Stimulated activated CD4-positive, alpha-beta T cell treated with anti-CD3 and anti-CD28 coated beads, Interleukin-1b, Interleukin-23, amount 100 ng/mL, for 4 hours (primary cell): ENCODE data around the gene THSD4.

Source experiments
- DNase-seq, 2 donors: peaks; one replicate each; pipeline ENCODE4 v3.0.0-alpha.2; 2020; ENCODE audit warnings: low read depth in 2 of 2

Gene THSD4

DNA sequence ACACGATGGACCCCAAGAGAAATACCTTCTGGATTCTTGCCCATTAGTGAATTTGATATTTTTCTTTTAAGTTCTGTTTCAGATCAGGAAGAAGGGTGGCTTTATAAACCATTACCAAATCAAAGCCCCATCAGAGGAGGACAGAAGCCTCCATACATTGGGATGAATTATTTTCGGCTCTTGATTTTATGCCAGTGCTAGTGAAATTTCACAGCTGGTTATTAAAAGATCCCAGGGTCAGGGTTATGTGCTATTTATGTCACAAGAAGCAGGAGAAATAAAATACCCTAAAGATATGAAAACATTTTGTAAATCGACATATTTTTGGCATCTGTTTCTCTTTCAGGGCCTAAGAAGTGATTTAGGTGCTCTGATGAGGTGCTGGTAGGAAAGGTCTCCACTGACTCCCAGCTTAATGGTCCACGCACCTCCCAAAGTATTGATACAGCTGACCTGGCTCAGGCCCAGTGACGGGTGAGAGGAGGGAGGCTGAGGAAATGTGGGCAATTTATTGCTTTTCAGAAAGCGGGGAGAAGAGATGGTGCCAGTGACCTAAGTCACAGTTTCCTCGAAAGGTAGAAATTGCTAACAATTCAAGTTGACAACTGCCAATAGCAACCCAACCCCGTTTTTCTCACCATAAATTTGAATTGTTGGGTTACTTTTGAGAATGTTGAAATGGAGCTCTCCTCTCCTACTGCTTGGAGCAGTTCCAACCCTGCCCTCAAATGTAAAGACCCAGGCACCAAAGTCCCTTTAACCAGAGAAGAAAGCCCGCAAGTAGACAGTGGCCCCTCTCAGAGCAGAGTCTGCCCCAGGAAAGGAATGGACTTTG lies 379.5 kb downstream of the THSD4 start:
- DNase-seq, result no peak

GRCh38 chr15:71495398-71495780 lies 380.1 kb downstream of the THSD4 start:
- DNase-seq, result no peak

- no peak for DNase-seq
Measured at GRCh38 chr15:71496336-71496955, 381.2 kb downstream of the THSD4 start.

- DNase-seq, result no peak
Measured at GRCh38 chr15:71501344-71502076, 386.2 kb downstream of the THSD4 start.

DNA sequence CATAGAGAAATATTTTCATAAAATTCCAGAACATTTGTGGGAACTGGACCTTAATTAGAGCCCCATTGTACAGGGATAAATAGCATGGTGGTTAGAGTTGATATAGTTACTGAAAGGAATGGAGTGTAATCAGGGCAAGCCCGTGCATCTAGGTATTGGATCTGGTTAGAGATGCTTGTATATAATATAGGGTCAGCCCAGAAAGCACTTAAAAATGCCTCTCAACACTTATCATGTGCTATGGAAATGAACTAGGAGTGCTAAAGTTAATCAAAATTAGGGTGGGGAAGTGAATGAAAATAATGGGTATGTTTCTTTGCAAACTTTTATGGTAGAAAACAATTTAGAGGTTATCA lies 386.8 kb downstream of the THSD4 start:
- no peak for DNase-seq

DNA sequence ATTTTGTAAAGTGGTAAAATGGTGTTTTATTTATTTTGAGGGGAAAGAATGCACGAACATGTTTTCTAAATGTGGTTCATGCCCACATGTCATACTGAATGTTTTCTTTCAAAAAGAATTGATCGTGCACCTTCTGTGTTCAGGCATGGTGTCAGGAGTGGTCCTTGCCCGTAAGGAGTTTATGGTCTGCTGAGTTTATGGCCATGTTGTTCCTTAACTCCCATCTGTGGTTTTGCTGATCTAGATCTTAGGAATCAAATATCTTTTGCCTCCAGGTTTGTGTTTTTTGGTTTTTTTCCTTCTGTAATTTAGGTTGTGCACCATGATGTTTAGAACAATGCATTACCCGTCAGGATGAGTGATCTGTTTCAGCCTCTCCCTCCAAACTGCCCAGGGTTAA lies 390.7 kb downstream of the THSD4 start:
- DNase-seq, result no peak

DNA sequence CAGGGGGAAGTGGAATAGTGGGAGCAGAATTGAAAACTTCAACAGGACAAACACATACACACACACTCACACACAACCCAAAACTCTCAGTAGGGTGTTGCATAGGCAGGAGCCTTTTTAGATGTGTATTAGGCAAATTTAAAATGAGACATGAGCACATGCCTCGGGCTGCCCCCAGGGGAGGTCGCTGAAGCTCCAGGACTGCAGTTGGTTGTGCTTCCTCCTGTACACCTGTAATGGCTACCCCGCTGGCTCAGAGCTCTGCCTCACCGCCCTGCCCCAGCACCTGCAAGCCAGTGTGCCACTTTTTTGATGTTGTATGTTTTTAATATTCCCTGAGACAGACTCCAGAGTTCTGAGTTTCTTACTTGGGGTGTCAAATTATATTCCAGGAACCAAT lies 391.7 kb downstream of the THSD4 start:
- DNase-seq, result no peak

GRCh38 chr15:71508081-71508682 lies 392.9 kb downstream of the THSD4 start:
- DNase-seq, result no peak

DNA sequence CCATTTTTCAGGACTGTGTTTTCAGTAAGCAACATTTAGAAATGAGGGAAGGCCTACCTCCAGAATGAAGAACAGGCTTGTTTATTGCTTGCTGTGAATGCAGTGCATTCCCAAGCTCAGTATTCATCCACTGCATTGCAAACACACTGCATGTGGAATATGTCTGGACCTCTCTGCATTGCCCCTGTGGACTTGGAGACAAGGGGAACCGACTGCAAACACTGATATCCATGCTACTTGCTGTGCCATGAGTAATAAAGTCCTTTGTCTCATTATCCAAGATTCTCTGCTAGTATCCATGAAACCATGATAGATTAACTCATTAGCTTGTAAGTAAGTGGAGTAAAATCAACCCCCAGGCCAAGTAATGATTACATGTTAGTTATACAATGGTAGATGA lies 393.9 kb downstream of the THSD4 start:
- DNase-seq, result no peak

GRCh38 chr15:71510763-71511162 lies 395.5 kb downstream of the THSD4 start:
- DNase-seq, result no peak

- no peak for DNase-seq
Measured at GRCh38 chr15:71511796-71512681, 396.8 kb downstream of the THSD4 start.

GRCh38 chr15:71512682-71513006 lies 397.4 kb downstream of the THSD4 start:
- no peak for DNase-seq

GRCh38 chr15:71515375-71516186 lies 400.3 kb downstream of the THSD4 start:
- no peak for DNase-seq

- no peak for DNase-seq
Measured at GRCh38 chr15:71517751-71518150, 402.5 kb downstream of the THSD4 start.

DNA sequence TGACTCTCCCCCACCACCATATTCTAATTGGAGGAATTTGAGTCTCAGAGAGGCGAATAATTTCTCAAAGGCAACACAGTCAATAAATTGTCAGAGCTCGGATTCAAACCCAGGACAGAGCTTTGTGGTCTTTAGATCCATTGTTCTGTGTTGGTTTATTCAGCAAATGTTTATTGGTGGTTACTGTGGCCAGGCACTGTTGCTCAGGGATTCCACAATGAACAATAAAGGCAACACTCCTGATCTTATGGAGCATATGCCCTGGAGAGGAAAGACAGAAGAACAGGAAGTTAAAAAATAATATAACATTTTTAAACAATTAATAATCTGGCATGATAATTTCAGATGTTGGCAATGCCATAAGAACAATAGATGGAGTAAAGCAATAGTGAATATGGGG lies 403.4 kb downstream of the THSD4 start:
- DNase-seq, result no peak

DNA sequence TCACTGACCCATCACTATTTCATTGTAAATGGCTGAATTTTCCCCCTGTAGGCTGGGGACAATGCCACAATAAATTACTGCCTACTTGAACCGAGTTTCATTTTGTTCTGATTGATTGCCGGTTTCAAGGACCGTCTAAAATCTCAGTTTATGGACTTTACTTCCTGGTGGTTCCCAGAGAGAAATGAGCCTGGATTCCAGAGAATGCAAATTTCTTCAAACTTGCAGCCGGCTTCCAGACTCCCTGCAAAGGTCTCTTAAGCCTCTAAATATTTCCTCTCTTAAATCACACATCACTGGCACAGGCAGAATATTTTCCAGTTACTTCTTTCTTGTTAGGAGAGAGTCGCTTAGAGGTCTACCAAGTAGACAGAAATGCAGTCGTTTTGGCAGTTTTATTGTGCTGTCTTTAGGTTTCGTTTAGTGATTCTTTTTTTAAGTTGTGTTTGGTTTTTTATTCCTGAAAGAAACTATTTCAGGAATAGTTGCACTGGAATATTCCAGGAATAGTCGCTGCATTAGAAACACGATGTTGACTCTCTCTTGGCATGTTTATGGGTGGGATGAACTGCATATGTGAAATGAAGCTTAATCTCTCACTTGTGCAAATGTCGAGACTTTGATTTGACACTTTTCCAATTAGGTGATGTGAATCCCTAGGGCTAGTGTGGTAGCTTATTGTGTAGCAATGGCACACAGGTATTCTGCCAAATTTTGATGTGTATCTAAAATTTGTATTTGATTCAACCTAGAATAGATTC lies 411.0 kb downstream of the THSD4 start:
- no peak for DNase-seq

DNA sequence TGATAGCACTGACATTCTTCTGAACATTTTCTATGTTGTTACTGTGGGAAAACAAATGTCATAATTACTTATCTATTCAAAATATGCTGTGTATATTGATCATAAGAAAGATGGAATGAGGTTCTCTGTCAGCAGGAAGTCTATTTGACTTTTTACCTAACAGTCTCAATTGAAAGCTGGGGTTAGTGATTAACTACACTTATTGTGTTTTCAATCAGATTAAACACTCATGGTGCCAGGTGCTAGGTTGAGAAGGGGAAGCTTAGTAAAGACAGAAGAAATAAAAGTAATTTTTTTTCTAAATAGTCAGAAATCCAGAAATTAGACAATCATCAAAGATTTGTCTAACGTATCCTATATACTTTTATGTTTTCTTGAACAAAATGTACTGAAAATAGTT lies 414.1 kb downstream of the THSD4 start:
- no peak for DNase-seq

DNA sequence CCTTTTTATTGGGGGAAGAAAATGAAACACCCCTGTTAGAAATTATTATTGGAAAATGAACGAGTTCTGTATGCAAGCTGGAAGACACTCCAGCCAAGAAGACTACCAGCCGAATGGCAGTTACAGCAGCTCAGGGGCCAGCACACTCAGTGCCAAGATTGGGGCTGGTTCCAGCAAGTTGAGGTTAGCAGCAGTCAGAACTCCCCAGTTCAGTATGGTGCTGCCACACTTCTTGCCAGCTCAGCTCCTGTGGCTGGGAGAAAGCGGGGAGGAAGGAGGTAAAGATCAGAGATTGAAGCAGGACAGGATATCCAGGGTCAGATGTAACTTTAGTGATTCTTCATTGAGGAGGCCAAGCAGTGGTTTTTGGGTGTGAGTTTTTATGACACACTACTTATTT lies 414.8 kb downstream of the THSD4 start:
- DNase-seq, result no peak

GRCh38 chr15:71532994-71533393 lies 417.7 kb downstream of the THSD4 start:
- no peak for DNase-seq

DNA sequence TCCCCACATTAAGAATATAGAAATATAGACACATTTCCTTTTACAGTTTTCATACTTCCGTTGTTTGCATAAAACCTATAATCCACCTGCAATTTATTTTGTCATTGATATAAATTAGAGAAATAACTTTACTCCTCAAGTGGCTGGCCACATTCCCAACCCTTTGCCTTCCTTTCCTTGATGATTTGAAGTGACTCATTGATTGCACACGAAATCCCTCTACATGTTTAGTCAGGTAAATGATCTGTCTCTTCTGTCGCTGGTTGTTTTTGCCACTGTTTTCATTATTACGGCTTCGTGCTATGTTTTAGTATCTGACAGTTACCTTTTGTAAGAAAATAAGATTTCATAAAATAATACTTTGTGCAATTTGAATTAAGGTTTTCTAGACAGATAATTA lies 422.9 kb downstream of the THSD4 start:
- no peak for DNase-seq
